ENCODE results near the gene LASP1. TPM values are rescaled to one million over a fixed set of nuclear protein-coding genes. Genes with fewer than 3 reads are reported as not detected.
"Not testable (repeated sequence)": the region's sequence is repeated elsewhere in the genome, so short reads cannot be mapped to it uniquely, and the experiment has no call there.

The LASP1 gene
- total RNA-seq, 1 donor from 2014 or later, result 69.0 TPM

DNA sequence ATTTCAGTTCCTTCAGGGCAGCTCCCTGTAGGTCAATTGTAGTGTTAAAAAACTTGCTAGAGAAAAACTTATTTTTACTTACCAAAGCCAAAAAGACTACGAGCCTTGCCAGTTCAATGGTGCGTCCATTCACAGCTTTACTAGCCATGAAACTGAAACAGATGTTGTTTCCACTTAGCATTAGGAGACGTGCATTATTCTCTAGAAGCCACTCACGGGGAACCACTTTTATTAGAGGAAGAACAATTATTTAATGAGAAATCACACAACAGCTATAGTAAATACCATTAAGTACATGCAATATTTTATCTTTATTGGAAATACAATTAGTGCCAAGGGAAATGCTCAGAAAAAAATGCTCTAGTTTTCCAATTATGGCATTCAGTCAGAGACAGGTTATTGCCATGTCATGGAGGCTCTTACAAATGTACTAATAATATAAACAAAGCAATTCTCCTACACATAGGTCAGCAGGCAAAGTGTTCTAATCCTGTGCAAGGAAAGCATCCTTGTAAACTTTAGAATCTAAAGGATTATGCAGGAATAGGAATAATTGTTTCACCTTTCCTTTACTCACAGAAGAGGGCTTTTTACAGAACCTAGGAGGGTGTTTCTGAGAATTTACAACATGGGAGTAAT, 73.0 kb downstream of the LASP1 start:
- Histone ChIP-seq H3K4me3 (no peak overlapping the region), H3K27me3 (no peaks in the 10 kb centered on the region), H3K27ac (no peak overlapping the region), H3K9me3 (no peaks in the 10 kb centered on the region), H3K4me1 (no peaks in the 10 kb centered on the region), H3K36me3 (no peaks in the 10 kb centered on the region)
- DNase-seq (ENCODE audit: extremely low spot score in 2 of 2), result no peak
- no peak for TF ChIP-seq POLR2A (IDR thresholded peaks at IDR 0.05)
- no peak for TF ChIP-seq POLR2AphosphoS5 (IDR thresholded peaks at IDR 0.05; ENCODE audit: insufficient read depth in 1 of 2, low read depth in 1 of 2)
- TF ChIP-seq CTCF (IDR thresholded peaks at IDR 0.05), result no peak
- intact Hi-C loops (cut with DNase I), result no loop called here

GRCh38 chr17:38943607-38944006, 73.7 kb downstream of the LASP1 start:
- Histone ChIP-seq H3K27me3 (no peaks in the 10 kb centered on the region), H3K27ac (no peak overlapping the region), H3K4me3 (no peak overlapping the region), H3K4me1 (no peaks in the 10 kb centered on the region), H3K36me3 (no peaks in the 10 kb centered on the region), H3K9me3 (no peaks in the 10 kb centered on the region)
- no peak for DNase-seq (ENCODE audit: extremely low spot score in 2 of 2)
- TF ChIP-seq POLR2A (IDR thresholded peaks at IDR 0.05), result no peak
- TF ChIP-seq POLR2AphosphoS5 (IDR thresholded peaks at IDR 0.05; ENCODE audit: insufficient read depth in 1 of 2, low read depth in 1 of 2), result no peak
- no peak for TF ChIP-seq CTCF (IDR thresholded peaks at IDR 0.05)
- intact Hi-C loops (cut with DNase I), result no loop called here

GRCh38 chr17:38947189-38947588, 77.3 kb downstream of the LASP1 start:
- DNase-seq (ENCODE audit: extremely low spot score in 2 of 2), result no peak
- H3K4me1 ChIP-seq, result no peaks in the 10 kb centered on the region
- H3K36me3 ChIP-seq, result no peaks in the 10 kb centered on the region
- no peak overlapping the region for H3K27ac ChIP-seq
- intact Hi-C loops (cut with DNase I), result no loop called here
- no peak for TF ChIP-seq CTCF (IDR thresholded peaks at IDR 0.05)
- TF ChIP-seq POLR2AphosphoS5 (IDR thresholded peaks at IDR 0.05; ENCODE audit: insufficient read depth in 1 of 2, low read depth in 1 of 2), result no peak
- TF ChIP-seq POLR2A (IDR thresholded peaks at IDR 0.05), result no peak
- no peaks in the 10 kb centered on the region for H3K9me3 ChIP-seq
- no peaks in the 10 kb centered on the region for H3K27me3 ChIP-seq
- no peak overlapping the region for H3K4me3 ChIP-seq

DNA sequence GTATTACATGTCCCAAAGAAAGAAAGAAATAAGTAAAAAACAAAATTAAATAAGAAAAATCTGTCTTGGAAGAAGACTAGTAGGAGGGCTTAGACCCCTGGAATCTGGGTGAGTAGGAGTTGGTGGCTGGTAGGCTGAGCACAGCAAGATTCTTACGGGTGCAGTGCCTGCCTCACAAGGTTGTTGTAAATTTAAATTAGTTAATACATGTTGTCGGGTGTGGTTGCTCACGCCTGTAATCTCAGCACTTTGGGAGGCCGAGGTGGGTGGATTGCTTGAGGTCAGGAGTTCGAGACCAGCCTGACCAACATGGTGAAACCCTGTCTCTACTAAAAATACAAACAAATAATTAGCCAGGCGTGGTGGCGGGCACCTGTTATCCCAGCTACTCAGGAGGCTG, 83.9 kb downstream of the LASP1 start:
- H3K4me1 ChIP-seq; H3K36me3 ChIP-seq; H3K27me3 ChIP-seq; H3K4me3 ChIP-seq; DNase-seq (ENCODE audit: extremely low spot score in 2 of 2); H3K9me3 ChIP-seq; H3K27ac ChIP-seq; intact Hi-C loops (cut with DNase I): not testable (repeated sequence)

DNA sequence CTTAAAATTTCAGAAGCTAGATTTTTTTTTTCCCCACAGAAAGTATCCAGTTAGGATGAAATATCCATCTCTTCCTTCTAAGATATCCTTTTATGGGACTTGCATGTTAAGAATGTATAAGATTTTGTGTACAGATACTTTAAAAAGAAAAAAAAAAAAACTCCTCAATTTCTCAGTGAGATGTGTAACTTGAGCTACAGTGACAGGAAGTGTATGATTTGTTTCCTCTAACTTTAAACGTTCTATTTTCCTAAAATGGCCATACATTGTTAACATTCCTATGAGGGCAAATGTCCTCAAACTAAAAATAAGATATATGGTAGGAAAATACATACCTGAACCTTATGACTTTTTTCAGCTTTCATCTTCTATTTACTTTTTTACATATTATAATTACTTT, 88.5 kb downstream of the LASP1 start:
- H3K9me3 ChIP-seq, result no peaks in the 10 kb centered on the region
- intact Hi-C loops (cut with DNase I), result no loop called here
- H3K27ac ChIP-seq, result no peak overlapping the region
- no peaks in the 10 kb centered on the region for H3K27me3 ChIP-seq
- H3K4me3 ChIP-seq, result no peak overlapping the region
- H3K36me3 ChIP-seq, result no peaks in the 10 kb centered on the region
- no peaks in the 10 kb centered on the region for H3K4me1 ChIP-seq
- TF ChIP-seq CTCF (IDR thresholded peaks at IDR 0.05), result no peak
- no peak for TF ChIP-seq POLR2A (IDR thresholded peaks at IDR 0.05)
- TF ChIP-seq POLR2AphosphoS5 (IDR thresholded peaks at IDR 0.05; ENCODE audit: insufficient read depth in 1 of 2, low read depth in 1 of 2), result no peak
- DNase-seq (ENCODE audit: extremely low spot score in 2 of 2), result no peak
